GM08714 (cell line): ENCODE measurements around the gene RNF31.
A peak's percentile ranks its signal among the peaks of the same experiment; 100 is the strongest.

Experiments
- H3K4me3 ChIP-seq: fragments of 200-500 bp; sonication (Bioruptor generic); 2 replicates; pipeline ENCODE4 v1.5.1; 2014; ENCODE audit warnings: mild to moderate bottlenecking, low read length, inconsistent platforms
- ZNF274 ChIP-seq: IDR thresholded peaks from 2 replicates; pipeline ENCODE4 v1.6.1; 2012; ENCODE audit warnings: mild to moderate bottlenecking, low read depth, low read length

Gene RNF31

DNA sequence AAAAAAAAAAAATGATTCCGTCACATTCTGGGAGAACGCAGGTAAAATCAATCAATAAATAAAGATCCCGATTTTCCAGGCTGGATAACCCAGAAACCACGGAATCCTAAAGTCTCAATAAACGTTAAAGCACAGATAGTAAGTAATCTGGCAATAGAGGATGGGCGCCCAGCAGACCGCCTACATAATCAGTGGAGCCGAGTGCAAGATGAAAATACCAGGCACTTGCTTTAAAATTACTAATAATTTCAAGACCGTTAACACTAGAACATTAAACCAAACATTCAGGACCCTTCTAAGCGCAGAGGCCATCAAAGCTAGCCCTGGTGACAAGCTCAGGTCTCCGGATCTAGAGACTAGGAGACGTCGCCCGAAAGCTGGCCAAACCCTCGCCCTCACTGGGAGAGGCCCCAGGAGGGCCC lies 33.9 kb upstream of the RNF31 start:
- no peak for TF ChIP-seq ZNF274
- H3K4me3 ChIP-seq: peak overlapping the region; percentile 64

GRCh38 chr14:24113801-24114531 lies 33.3 kb upstream of the RNF31 start:
- no peak for TF ChIP-seq ZNF274
- peak overlapping the region; percentile 64 for H3K4me3 ChIP-seq

DNA sequence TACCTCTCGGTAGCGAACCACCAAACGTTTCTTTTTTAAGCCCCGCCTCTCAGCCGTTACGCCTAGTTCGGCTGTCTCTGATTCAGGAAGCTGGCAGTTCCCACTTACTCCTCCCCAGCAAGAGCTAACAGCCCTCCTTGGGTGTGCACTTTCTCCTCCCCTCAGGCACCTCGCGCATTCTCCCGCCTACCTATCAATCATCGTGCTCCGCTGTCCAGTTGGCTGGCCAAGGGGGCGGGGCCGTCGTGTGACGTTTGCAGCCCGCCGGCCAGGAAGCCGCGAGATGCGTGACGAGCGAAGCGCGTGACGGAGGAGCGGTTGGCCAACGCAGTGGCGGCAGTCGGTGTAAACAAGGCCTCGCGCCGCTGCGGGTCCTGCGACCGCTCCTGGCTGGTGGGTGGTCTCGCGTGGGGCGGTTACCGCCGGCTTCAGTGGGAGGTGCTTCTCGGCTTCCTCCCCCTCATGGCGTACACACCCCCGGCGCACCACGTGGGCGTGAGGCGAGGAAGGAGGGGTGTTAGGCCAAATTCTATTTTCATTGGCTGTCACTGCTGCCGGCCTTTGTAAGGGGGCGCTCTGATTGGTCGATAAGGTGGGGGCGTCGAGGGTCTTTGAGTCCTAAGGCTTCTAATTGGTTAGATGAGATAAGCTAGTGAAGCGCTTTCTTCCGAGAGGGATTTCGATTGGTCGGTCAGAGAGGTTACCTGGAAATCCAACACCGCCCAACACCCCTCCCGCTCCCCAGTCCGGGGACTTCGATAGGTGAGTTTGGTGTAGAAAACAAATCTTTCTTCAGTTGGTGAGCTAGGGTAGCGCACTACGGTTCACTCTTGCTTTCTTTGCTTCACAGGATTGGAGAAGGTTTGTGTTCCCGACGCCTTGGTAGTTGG lies 32.5 kb upstream of the RNF31 start, which contains the start of the genes DCAF11 and NRL:
Gene DCAF11 (plus strand): TSS at position 246 of the 890 bp plus-strand sequence. CDS start 818 bp downstream, outside the sequence.
Gene NRL (minus strand): TSS at position 418 of the 890 bp plus-strand sequence. CDS start 32,101 bp downstream, outside the sequence.
- no peak for TF ChIP-seq ZNF274
- H3K4me3 ChIP-seq: peak within 1 kb of the TSS; percentile 83

GRCh38 chr14:24115422-24116127 lies 31.7 kb upstream of the RNF31 start:
- TF ChIP-seq ZNF274: no peak
- peak overlapping the region; percentile 83 for H3K4me3 ChIP-seq

- no peak for TF ChIP-seq ZNF274
- H3K4me3 ChIP-seq: peak overlapping the region; percentile 83
Observed at GRCh38 chr14:24116128-24116814, 31.0 kb upstream of the RNF31 start.

DNA sequence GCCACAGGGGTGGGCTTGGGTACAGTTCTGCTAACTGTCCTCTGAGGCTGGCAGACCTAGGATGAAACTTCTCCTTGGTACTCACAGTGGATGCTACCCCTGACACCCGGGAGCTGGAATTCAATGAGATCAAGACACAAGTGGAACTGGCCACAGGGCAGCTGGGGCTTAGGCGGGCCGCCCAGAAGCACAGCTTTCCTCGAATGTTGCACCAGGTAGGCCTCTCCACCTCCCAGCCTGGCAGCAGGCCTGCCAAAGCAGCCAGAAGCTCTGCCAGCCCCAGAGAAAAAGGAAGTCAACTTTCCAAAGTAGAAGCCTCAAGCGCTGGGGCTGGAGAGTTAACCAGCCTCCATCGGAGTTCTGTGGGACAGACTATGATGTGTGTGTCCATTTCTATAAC lies 30.1 kb upstream of the RNF31 start:
- no peak for TF ChIP-seq ZNF274
- H3K4me3 ChIP-seq: no peak overlapping the region

DNA sequence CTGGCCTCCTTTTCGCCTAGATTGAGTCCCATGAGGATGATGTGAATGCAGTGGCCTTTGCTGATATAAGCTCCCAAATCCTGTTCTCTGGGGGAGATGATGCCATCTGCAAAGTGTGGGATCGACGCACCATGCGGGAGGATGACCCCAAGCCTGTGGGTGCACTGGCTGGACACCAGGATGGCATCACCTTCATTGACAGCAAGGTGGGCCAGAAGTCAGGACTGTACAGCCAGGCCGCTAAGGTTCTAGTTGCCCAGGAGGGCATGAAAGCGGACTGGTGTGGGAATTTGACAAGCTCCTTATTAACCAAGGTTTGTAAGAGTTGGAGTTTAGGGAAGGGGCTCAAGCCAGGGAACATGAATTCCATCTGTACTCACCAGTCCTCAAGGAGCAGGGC lies 27.6 kb upstream of the RNF31 start:
- TF ChIP-seq ZNF274: no peak

GRCh38 chr14:24121210-24121609 lies 26.1 kb upstream of the RNF31 start:
- no peak overlapping the region for H3K4me3 ChIP-seq
- no peak for TF ChIP-seq ZNF274

More for the DNA sequence above, 27.6 kb upstream of the RNF31 start:
- H3K4me3 ChIP-seq: no peak overlapping the region

- TF ChIP-seq ZNF274: no peak
- no peak overlapping the region for H3K4me3 ChIP-seq
Observed at GRCh38 chr14:24122416-24122815, 24.9 kb upstream of the RNF31 start.

DNA sequence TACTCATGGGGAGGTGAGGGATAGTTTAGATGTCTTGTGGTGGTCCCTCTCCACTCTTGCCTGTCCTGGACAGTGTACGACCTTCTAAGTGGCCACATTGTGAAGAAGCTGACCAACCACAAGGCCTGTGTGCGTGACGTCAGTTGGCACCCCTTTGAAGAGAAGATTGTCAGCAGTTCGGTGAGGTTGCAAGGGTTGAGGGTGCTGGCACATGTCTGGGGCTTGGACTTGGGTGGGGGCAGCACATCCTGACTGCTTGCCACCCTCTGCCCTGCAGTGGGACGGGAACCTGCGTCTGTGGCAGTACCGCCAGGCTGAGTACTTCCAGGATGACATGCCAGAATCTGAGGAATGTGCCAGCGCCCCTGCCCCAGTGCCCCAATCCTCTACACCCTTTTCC lies 24.4 kb upstream of the RNF31 start:
- H3K4me3 ChIP-seq: no peak overlapping the region
- no peak for TF ChIP-seq ZNF274

DNA sequence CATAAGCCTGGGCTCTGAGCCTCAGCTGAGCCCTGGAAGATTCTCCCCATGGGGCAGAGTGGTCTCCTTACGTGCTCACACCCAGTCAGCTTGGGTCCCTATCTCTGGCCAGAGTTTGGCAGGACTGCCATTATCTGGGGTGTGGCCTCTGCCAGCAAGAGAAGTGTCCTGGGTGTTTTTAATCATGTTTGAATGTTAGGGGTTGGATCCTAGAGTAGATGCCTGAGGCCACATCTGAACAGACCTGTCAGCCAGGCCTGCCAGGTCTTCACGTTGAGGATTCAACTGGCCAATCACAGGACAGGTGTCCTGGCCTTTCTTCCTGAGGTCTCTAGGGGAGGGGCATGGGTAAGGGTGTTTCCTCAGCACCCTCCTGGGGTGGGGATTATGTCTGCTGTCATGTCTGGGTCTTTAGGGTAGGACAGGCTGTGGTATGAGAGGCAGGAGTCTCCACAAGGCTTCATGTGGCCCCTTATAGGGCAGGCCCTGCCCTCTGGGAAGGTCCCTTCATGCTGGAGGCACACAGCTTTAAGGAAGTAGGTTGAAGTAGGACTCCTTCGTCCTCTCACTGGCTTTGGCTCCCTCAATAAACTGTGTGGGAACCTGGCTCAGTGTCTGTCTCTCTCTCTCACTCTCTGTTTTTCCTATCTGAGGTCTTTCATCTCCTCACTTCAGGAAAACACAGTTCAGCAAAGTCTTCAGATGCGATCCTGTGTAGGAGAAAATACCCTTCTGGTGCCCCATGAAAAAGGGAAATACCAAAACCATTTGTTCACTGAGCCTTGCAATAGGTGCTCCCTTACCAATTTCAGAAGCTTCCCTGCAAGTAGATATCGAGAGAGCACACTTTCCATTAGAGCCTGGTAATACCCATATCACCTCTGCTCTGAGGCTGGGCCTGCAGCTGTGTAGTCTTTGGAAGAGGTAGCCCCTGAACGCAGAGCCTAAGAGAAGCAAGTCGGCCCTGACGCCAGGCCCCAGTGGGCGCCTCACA lies 23.6 kb upstream of the RNF31 start:
- no peak for TF ChIP-seq ZNF274
- H3K4me3 ChIP-seq: no peak overlapping the region

GRCh38 chr14:24126939-24127338 lies 20.4 kb upstream of the RNF31 start:
- no peak overlapping the region for H3K4me3 ChIP-seq
- no peak for TF ChIP-seq ZNF274
